ENCODE results near the gene ARHGDIB. TPM values are rescaled to one million over a fixed set of nuclear protein-coding genes. Genes with fewer than 3 reads are reported as not detected.
A peak's percentile ranks its signal among the peaks of the same experiment; 100 is the strongest.

Gene ARHGDIB
- polyA plus RNA-seq, 1 experiment: 31.7 TPM

DNA sequence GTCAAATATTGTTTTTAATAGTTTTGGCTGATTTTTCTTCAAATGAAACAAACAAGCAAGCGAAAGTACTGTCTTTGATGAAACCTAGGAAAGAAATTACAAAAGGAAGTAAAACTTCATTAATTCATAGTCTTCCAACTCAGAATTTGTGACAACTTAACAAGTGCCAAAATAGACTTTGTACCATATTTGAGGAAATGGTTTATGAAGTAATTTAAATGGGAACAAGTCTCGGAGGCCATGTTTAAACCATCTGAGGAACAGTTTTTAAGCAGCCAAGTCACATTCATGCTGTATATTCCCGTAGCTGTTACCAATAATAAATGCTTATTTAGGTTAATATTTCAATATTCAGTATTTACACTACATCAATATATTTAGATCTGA, 745 bp upstream of the ARHGDIB start:
- no peak overlapping the region for H3K4me3 ChIP-seq (ENCODE audit: low read depth, low read length)
- no peaks in the 10 kb centered on the region for H3K36me3 ChIP-seq (ENCODE audit: control insufficient read depth, insufficient read depth, low read length)
- DNase-seq (ENCODE audit: low read depth): no peak
- ChIA-PET POLR2A (no interaction called here), CTCF (no interaction called here)
- H3K27me3 ChIP-seq (ENCODE audit: control insufficient read depth, insufficient read depth, low read length): no peaks in the 10 kb centered on the region
- TF ChIP-seq, protein P1, sequence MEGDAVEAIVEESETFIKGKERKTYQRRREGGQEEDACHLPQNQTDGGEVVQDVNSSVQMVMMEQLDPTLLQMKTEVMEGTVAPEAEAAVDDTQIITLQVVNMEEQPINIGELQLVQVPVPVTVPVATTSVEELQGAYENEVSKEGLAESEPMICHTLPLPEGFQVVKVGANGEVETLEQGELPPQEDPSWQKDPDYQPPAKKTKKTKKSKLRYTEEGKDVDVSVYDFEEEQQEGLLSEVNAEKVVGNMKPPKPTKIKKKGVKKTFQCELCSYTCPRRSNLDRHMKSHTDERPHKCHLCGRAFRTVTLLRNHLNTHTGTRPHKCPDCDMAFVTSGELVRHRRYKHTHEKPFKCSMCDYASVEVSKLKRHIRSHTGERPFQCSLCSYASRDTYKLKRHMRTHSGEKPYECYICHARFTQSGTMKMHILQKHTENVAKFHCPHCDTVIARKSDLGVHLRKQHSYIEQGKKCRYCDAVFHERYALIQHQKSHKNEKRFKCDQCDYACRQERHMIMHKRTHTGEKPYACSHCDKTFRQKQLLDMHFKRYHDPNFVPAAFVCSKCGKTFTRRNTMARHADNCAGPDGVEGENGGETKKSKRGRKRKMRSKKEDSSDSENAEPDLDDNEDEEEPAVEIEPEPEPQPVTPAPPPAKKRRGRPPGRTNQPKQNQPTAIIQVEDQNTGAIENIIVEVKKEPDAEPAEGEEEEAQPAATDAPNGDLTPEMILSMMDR (IDR thresholded peaks at IDR 0.05; ENCODE audit: insufficient read depth, low read depth, low read length): no peak

DNA sequence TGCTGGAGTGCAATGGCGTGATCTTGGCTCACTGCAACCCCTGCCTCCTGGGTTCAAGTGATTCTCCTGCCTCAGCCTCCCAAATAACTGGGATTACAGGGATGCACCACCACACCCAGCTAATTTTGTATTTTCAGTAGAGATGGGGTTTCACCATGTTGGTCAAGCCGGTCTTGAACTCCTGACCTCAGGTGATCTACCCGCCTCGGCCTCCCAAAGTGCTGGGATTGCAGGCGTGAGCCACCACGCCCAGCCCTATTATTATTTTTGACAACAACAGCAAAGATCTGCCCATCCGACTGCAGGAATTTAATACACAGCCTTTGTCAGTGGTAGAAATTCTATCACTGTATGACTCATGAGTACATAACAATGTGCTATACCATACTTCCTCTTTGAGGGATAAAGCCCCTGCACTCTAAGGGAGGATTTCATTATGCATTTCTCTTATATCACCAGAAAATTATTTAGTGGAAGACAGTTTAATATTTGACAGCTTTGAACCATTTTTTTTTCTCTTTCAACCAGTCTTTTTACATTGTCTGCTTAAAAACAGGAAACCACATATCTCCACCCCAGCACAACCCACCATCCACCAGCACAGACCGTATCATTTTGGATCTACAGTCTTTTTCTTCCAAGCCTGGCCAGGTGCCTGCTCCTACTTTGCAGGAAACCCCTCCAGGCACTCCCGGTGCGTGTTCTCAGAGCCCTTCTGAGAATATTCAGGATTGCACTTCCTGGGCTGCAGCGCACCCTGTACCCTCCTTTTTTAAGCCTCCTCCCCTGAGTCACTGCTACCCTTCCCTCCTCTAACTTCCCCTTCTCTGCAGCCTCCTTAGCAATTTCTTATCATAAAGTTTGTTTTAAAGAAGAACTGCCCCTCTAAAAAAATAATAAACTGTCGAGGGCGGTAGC, 594 bp downstream of the ARHGDIB start:
- CTCF ChIA-PET: no interaction called here
- no peaks in the 10 kb centered on the region for H3K27me3 ChIP-seq (ENCODE audit: control insufficient read depth, insufficient read depth, low read length)
- H3K4me3 ChIP-seq (ENCODE audit: low read depth, low read length): 0 out of 2 replicates have a peak overlapping the region, but pooled peaks have one; percentile 10
- TF ChIP-seq, protein P1 (IDR thresholded peaks at IDR 0.05; ENCODE audit: insufficient read depth, low read depth, low read length): no peak
- no peak for DNase-seq (ENCODE audit: low read depth)
- H3K36me3 ChIP-seq (ENCODE audit: control insufficient read depth, insufficient read depth, low read length): no peaks in the 10 kb centered on the region
- POLR2A ChIA-PET: no interaction called here

DNA sequence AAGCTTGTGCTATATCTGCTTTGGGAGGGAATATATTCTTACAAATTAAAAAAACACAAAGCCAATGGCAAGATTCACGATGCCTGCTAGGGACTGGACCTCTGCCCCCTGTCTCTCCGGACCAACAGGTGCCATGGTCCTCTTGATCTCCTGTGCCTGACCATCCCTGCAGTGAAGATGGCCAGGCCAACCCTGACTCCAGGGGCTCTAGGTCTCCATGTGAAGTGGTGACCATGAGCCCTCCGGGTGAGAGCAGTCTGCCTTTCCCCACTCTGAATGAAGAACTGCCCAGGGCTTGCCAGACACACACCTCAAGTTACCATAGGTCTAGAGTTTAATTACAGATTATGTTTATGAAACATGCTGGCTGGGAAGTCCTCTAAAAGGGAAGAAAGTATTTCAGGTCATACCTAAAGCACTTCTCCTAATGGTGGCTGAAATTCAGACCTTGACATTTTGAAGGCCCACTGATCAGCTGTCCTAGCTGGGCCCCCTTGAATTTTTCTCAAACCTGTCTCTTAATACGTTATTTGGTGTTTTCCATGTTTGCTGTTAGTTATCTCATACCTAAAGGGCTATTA, 1.4 kb downstream of the ARHGDIB start:
- Histone ChIP-seq H3K36me3 (ENCODE audit: control insufficient read depth, insufficient read depth, low read length) (no peaks in the 10 kb centered on the region), H3K27me3 (ENCODE audit: control insufficient read depth, insufficient read depth, low read length) (no peaks in the 10 kb centered on the region), H3K4me3 (ENCODE audit: low read depth, low read length) (no peak overlapping the region)
- TF ChIP-seq, protein P1 (IDR thresholded peaks at IDR 0.05; ENCODE audit: insufficient read depth, low read depth, low read length): no peak
- ChIA-PET POLR2A (no interaction called here), CTCF (no interaction called here)
- DNase-seq (ENCODE audit: low read depth): no peak

DNA sequence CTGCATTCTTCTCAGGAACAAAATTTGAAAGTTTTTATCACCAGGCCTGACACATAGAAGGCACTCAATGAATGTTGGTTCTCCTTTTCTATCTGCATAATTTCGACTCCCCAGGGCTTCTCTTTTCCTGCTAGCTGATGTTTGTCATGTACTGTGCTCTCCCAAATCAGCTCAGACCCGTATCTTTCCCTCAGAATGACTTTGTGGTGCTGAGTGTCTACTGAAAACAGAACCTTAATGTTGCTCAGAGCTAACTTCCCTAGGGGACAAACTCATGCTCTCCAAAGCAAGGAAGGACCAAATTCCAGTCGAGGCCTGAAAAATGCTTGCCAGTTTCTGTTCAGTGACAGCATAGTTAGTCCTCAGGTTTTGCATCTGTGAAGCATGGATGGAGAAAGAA, 1.9 kb downstream of the ARHGDIB start:
- ChIA-PET CTCF (no interaction called here), POLR2A (no interaction called here)
- no peak for DNase-seq (ENCODE audit: low read depth)
- H3K4me3 ChIP-seq (ENCODE audit: low read depth, low read length): no peak overlapping the region
- H3K27me3 ChIP-seq (ENCODE audit: control insufficient read depth, insufficient read depth, low read length): no peaks in the 10 kb centered on the region
- H3K36me3 ChIP-seq (ENCODE audit: control insufficient read depth, insufficient read depth, low read length): no peaks in the 10 kb centered on the region
- TF ChIP-seq, protein P1 (IDR thresholded peaks at IDR 0.05; ENCODE audit: insufficient read depth, low read depth, low read length): no peak

DNA sequence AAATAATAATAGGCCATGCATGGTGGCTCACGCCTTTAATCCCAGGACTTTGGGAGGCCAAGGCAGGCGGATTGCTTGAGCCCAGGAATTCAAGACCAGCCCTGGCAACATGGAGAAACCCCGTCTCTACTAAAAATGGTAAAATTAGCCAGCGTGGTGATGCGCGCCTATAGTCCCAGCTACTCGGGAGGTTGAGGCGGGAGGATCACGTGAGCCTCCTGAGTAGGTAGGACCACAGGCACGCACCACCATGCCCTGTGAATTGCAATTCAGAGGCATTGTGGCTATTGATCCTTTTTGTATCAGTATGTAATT, 2.3 kb downstream of the ARHGDIB start:
- DNase-seq (ENCODE audit: low read depth): no peak
- H3K36me3 ChIP-seq (ENCODE audit: control insufficient read depth, insufficient read depth, low read length): no peaks in the 10 kb centered on the region
- H3K4me3 ChIP-seq (ENCODE audit: low read depth, low read length): no peak overlapping the region
- TF ChIP-seq, protein P1 (IDR thresholded peaks at IDR 0.05; ENCODE audit: insufficient read depth, low read depth, low read length): no peak
- ChIA-PET CTCF (no interaction called here), POLR2A (no interaction called here)
- H3K27me3 ChIP-seq (ENCODE audit: control insufficient read depth, insufficient read depth, low read length): no peaks in the 10 kb centered on the region

Data from BJ (cell line).